NCI-H1417 (cell line): ENCODE data around the gene RAP1GDS1.

Experiments used
- DNase-seq, 3 experiments: peaks; one replicate each; lab custom pipeline; 2025; lab: John Stamatoyannopoulos, UW

The RAP1GDS1 gene

DNA sequence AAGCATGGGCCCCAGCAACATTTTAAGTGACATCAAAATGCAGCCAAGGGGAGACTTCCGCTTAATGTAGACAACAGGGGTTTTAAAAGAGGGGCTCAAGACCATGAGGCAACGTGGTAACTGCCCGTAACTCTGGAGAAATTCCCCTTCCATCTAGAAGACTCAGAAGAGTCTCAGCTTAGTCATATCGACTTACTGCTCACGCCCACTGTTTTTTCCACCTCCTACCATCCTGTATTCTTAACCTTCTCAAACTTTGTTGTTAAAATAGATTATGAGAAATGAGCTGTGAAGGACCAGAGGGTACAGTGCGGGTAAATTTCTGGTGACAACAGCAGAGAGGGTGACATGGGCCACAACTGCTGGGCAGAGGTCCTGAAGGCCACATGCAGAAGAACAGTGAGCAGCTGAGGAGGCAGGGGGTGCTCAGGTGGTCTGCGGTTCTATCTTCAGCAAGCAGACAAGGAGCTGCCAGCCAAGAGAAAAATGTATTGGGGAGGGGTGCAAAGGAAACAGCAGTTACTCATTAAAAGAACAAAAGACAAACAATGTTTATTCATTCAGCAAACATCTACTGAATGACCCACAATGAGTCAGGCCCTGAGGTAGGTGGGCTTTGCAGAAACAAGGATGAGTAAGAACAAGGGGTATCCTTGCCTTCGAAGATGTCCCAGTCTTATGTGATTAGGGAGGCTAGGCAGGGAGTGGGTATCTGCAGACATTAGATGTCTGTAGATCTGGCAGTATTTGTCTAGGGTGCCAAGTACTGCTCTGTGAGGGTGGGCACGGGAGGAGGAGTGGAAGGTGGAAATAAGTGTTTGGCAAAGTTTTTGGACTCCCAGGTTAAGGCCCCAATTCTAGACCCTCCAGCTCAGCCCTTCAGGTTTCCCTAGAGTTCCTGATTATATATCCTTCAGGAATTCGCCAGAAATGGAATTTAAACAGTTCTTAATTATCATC, 221.9 kb downstream of the RAP1GDS1 start:
- no peak for DNase-seq

DNA sequence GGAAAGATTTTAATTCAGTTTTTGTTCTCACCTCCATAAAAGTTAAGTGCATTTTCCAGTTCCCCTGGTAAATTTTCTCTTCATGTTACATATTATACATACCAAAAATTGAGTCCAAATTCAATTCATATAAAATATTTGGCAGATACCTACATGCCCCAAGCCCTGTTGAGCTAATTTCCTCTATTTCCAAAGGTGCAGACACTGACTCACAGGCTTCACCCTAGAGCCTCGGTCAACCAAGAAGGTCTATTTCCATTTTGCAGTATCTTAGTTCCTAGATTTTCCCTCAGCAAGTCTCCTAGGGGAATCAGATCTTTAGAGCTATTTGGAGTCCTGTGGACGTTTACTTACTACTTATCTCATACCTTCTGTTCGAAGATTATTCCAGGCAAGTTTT, 222.8 kb downstream of the RAP1GDS1 start:
- no peak for DNase-seq

DNA sequence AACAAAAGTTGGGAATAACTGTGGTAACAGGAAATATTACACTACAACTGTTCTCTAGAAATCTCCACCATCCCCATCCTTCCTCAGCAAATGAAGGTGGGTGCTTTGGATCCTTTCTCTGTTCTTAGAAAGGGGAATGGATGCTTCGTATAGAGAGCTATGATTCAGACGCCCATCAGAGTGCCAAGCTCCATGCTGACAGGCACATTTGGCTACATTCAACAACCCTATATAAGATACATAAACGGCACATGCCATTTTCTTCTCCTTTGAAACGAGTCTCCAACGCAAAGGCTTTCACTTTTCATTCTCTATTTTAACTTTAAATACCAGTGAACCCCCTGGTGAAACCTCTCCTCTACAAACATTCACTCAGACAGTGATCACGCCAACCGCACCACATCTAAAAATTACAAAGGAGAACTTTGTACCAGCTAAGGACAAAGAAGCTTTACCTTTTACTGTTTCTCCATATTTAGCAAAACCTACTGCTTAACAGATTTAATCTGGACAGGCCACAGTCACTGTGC, 224.7 kb downstream of the RAP1GDS1 start:
- DNase-seq: no peak

DNA sequence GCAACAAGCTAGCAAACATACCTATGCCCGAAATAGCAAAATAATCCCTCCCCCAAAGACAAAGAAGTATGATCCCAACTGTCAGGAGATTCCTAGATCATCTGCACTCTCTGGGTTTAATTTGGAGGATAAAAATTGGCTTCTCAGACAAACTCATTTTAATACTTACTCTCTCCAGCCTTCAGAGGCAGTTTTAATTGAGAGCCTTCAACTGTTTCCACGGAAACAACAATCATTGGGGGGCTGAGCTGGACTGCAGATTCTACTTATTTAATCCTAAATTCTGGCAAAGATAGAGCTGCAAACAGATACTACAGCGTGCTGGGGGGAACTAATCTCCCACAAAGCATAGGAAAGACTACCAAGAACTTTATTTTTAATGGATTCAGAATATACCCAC, 229.1 kb downstream of the RAP1GDS1 start:
- no peak for DNase-seq

DNA sequence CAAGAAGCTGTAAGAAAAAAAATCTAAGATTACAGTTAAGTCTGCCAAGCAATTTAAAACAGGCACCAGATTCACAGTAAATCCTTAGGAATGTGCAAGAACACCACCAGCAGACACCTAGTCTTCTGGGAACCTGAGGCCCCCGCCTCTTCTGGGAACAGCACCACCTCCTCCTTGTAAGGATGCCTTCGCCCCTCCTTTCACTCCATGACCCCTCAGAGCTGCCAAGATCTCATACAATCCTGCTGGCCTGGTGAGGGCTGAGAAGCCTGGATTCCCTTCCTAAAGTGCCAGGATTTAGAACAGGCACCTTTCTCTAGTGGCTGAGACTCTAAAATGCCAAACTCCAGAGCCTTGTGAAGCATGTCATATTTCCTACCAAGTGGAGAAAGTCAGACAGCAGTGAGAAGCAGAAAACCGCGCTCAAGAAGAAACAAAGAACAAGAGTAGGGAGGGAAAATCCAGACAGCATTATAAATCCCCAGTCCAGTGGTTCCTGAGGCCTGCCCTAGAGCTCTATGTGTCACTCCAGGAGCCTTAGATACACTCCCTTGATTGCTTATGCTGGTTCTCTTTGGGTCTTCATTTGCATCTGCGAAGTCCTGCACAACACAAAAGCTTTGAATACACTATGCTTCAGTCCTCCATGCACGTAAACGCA, 230.8 kb downstream of the RAP1GDS1 start:
- DNase-seq: no peak

DNA sequence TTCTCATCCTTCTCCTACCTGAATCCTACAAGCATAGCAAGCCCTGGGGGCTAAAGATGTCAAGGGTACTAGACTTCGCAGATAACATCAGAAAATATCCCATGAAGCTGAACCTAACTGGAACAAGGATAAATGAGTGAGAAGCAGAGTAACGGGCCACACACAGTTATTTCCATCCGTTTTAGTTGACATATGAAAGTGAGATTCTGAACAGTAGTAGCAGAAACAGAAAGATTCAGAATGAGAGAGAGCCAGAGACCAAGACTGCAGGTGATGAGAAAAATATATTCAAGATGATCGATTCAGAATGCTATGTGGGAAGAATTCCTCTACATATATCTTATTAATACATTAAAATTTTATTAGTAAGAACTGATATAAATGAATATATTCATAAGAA, 232.1 kb downstream of the RAP1GDS1 start:
- no peak for DNase-seq
